ENCODE data around the gene KANSL2.

DNA sequence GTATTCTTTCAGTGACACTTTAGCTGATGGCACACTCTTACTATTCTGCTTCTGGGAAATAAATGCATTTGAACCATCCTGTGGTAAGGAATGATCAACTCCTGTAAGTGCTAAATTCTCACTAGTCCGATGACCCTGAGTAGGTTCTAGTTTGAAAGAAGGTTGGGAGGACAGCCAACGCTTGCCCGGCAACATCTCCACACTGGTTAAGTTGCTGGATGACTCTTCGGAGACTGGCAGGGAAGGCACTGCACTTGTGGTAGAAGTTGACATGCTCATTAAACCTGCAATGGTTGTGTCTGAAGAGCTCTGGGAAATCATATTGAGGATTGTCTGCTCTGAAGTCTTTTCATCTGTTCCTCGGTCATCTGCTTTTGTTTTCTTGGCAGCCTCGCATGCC is 12.0 kb upstream of the KANSL2 start:
- TF ChIP-seq POLR2A (IDR thresholded peaks at IDR 0.05) = no peak
- TF ChIP-seq, protein P1, sequence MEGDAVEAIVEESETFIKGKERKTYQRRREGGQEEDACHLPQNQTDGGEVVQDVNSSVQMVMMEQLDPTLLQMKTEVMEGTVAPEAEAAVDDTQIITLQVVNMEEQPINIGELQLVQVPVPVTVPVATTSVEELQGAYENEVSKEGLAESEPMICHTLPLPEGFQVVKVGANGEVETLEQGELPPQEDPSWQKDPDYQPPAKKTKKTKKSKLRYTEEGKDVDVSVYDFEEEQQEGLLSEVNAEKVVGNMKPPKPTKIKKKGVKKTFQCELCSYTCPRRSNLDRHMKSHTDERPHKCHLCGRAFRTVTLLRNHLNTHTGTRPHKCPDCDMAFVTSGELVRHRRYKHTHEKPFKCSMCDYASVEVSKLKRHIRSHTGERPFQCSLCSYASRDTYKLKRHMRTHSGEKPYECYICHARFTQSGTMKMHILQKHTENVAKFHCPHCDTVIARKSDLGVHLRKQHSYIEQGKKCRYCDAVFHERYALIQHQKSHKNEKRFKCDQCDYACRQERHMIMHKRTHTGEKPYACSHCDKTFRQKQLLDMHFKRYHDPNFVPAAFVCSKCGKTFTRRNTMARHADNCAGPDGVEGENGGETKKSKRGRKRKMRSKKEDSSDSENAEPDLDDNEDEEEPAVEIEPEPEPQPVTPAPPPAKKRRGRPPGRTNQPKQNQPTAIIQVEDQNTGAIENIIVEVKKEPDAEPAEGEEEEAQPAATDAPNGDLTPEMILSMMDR (IDR thresholded peaks at IDR 0.05) = no peak
- no peak for TF ChIP-seq POLR2AphosphoS5 (IDR thresholded peaks at IDR 0.05)

All from prostate gland (tissue), 2 donors.